Renal cortical epithelial cell (primary cell): ENCODE measurements around the gene TPSD1. TPM values are rescaled to one million over a fixed set of nuclear protein-coding genes. Genes with fewer than 3 reads are reported as not detected.
"Not testable (repeated sequence)": the region's sequence is repeated elsewhere in the genome, so short reads cannot be mapped to it uniquely, and the experiment has no call there.

Source experiments
- DNase-seq: peaks from one replicate; pipeline ENCODE4 v3.0.0-alpha.2; 2011; ENCODE audit warnings: low read depth
- total RNA-seq: library from RNA; depleted of rRNA; stranded (reverse); fragments of >200 nt; gene quantifications from 2 replicates; pipeline ENCODE4 v1.2.3, GENCODE V29; 2014

Gene TPSD1
- total RNA-seq, 1 donor from 2014 or later, result not detected

DNA sequence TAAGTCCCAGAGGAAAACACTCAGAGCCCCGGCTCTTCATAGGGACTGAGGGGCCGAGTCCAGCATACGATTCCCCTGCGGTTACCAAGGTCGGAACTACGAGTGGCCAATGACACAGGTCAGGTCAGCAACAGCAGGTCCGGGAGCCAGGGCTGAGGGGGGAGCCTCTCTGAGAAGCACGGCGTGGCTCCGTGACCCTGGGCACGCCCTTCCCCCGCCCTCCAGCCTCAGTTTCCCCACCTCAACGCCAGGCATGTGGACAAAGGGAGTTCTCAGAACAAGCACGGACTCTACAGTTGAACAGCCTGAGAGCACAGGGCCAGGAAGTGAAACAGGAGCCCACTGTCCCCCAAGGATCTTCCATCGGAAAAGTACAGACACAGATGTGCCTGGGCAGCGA lies 25.6 kb downstream of the TPSD1 start:
- no peak for DNase-seq

DNA sequence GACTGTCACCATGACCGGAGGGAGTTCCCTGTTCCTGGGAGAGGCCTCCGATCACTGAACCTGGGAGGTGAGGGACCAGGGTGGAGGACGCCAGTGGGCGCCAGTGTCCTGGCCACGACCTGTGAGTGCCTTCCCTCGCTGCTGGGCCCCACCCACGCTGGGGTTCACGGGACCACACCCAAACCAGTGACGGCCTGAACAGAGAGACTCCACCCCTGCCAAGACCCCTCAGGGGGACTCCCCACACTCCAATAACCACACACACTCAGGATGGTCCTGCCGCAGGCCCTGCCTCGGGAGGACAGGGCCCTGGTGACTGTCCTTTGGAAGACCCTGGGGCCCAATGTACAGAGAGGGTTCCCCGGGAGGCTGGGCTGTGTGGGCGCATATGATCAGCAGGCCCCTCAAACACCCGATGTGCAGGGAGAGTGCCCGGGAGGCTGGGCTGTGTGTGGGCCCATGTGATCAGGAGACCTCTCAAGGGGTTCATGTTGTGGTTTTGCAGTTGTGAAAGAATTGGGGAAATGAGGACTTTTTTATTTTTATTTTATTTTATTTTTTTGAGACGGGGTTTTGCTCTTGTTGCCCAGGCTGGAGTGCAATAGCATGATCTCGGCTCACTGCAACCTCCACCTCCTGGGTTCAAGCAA lies 26.6 kb downstream of the TPSD1 start:
- DNase-seq, result no peak

DNA sequence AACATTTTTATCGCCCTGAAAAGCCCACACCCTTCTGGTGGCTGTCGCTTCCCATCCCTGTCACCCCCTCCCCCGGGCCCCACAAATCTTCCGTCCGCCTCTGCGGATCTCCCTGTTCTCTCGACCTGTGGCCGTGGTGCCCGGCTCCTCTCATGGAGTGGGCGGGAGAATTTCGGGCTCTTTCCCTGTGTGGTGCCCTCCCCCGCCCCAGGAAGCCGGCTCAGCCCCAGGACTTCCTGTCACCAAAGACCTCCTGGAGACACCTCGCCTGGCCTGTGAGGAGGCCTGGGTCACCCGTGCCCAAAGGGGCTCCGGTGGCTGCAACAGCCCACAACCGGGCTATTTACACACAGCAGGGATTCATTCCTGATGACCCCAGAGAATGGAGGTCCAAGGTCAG lies 27.4 kb downstream of the TPSD1 start:
- DNase-seq, result no peak

DNA sequence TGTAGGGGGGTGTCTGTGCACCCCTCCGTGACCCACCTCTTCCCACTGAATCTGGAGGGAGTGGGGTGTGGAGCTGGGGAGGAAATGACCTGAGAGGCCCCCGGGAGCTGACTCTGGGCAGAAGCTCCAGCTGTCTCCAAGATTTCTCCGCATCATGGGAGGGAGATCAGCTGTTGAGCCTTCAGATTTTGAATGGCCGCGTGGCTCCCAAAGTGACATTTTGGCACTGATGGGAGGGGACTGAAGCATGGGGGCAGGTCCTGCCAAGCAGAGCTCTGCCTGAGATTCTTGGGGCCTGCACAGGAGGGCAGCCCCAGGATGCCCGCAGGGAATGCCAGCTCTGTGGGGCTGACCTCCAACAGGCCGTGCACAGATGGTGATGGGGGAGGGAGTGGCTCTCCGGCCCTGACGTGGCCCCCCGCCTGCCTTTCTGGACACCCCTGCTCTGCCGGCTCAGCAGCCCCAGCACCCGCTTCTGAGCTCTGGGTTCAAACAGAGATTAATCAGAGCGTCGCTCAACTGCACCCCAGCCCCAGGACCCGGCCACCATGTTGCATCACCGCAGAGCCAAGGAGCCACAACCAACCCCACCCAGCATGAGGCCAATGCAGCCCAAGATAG lies 28.2 kb downstream of the TPSD1 start:
- no peak for DNase-seq

DNA sequence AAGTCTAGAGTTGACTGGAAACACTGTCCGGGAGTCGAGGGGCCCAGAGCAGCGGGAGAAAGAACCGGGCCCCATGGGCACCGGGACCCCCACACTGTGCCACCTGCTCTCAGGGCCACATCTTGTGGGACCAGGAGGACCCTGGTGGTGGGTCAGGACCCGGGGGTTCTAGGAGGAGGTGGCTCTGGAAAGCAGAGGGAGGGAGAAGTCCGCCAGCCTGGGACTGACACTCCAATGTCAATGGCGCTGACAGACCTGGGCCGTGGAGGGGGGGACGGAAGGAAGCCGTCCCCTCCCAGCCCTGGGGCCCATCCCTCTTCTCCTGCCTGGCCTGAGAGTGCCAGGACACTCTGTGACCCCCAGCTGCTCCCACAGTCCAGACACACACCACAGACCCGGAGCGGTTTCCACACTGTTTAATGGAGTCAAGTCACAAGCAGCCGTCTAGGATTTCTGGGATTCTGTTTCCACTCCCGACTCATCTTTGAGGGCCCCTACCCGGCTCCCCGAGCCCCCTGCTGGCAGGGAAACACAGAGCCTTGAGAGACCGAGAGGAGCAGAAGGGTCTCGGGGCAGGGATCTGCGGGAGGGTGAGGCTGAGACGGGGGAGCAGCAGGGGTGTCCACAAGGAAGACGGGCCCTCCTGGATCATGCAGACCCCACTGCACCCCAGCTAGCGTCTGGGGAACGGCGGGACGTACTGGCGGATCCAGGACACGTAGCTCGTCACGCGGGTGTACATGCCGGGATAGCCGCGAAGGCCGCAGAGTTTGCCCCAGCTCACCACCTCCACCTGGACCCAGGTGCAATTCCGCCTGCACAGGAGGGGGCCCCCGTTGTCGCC lies 30.0 kb downstream of the TPSD1 start:
- DNase-seq, result no peak

DNA sequence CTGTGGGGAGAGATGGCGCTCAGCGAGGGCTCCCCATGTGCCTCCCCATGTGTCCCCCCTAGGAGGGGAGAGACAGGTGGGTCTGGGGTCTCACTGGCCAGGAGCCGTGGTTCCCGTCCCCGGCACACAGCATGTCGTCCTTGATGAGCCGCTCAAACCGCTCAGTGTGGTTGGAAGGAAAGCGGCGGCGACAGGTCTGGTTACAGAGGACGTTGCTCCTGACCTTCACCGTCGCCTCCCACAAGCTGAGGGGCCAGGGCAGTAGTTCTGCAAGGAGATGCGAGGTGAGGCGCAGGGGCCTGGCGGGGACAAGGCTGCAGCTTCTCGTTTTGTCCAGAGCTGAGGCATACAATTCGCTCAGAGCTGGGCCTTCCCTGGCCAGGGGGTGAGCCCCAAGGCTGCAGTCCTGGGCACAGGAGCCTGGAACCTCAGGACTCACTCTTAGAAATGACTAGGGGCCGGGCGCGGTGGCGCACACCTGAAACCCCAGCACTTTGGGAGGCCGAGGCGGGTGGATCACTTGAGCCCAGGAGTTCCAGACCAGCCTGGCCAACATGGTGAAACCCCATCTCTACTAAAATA lies 30.7 kb downstream of the TPSD1 start:
- no peak for DNase-seq

DNA sequence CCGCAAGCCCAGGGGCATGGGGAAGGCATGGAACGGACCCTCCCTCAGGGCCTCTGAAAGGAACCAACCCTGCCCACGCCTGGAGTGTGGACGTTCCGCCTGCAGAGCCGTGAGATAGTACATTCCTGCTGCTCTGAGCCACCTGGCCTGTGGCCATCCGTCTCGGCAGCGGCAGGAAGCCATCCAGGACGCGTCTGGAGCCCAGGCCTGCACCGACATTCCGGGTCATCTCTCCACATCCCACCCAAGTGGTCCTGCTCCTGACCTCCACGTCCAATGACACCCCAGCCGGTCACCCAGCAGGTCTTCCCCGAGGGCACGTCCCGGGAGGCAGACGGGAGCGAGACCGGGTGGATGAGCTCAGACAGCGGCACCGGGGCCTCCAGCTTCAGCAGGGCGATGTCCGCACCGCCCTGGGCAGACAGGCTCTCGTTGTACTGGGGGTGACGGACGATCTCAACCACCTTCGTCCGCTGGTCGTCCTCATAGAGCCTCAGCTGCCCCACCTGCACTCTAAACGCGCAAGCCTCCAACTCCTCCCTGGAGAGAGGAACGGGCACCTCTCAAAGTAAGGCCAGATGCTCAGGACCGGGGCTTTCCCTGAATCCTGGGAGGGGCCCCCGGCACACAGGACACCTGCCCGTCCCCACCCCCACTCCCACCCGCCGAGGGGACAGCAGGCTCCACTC lies 32.3 kb downstream of the TPSD1 start:
- DNase-seq, result no peak

DNA sequence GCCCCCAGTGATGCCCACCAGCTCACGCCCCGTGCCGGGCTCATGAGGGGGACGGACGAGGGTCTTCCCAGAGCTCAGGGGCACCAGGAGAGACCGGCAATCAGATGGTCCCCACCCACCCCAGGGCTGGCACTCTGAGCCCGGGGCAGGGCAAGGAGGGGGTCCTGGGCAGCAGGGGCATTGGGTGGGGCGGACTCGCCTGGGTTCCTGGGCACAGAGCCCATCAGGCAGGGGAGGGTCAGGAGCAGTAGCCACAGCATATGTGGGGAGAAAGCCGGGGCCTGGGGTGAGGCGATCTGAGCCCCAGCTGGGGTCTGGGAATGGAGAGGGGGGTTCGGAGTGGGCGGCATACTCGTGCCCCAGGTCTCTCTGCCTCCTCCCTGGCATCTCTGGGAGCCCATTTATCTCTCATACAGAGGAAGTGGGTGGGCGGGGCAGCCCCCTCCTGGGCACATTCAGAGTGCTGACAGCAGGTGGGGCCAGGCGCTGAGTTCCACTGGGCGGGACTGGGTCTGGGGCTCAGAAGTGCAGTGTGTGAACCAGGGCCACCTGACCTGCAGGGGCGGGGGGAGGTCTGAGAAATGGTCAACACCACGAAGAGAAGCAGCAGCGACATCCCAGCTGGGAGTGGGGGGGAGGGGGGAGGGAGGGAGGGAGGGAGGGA lies 33.1 kb downstream of the TPSD1 start:
- no peak for DNase-seq

DNA sequence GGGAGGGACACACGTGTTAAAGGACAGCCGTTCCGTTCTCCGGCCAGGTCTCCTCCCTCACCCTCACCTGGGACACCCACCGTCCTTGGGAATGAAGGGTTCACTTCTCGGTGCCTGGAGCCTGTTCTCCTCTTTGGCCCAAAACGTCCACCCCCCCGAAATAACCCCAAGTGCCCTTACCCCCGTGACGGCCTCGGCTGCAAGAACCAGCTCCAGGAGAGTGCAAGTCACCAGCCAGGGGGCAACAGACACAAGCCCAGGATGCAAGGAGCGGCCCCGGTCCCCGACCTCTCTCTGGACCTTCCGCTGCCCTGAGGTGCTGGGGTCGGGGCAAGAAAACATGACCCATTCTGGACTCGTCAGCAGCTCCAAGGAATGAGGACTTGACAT lies 33.6 kb downstream of the TPSD1 start:
- DNase-seq, result no peak

DNA sequence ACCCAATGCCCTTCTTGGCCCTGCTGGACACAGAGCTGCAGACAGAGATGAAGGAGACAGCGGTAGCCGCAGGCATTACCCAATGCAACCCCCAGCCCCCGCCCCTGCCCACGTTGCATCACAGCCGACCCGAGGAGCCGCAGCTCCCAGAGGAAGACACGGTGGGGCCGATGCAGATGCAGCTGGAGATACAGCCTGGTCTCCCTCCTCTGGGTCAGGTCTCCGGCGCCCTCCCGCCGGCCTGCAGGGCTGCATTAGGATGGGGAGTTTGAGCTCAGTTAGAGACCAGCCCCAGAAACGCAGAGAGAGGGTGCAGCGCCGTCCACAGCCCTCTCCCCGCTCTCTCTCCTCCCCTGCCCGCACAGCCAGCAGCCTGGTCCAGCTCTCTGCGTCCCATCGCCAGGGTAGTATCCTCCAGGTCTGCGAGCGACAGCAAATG lies 34.2 kb downstream of the TPSD1 start:
- DNase-seq, result no peak

DNA sequence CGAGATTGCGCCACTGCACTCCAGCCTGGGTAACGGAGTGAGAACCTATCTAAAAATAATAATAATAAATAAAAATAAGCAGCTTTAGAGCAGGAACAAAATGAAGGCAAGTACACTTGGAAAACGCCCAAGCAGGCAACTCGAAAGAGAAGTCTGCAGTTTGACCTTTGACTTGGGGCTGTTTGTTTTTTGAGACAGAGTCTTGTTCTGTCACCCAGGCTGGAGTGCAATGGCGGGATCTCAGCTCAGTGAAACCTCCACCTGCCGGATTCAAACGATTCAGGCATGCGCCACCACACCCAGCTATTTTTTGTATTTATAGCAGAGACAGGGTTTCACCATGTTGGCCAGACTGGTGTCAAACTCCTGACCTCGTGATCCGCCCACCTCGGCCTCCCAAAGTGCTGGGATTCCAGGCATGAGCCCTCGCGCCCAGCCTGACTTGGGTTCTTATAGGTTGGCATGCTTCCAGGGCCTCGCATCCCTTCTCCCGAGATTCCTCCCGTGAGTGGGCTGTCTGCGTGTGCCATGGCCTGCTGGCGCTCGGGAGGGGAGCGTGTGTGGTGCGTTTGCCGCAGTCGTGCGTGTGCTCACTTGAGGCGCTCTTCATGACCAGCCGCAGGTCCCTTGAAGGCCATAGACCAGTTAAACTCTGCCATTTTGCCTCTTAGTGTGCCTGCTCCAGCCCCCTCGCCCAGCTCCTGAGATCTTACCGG lies 35.1 kb downstream of the TPSD1 start:
- no peak for DNase-seq

DNA sequence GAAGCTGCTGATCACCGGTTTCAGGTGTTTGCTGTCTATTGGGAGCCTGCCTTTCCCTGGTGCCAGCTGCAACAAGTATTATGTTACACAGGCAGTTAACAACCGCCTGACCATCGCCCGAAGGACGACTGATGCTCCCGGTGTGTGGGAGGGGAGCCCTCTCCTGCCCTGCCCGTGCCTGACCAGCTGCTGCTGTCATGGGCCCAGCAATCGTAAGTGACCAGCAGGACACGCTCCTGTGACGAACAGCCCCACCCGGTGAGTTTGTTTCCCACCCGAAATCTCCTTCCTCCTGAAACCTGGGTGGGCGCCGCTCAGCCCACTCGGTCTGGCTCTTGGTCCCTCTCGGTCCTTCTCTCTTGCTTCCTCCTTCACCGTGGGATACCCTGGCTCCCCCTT lies 35.7 kb downstream of the TPSD1 start:
- DNase-seq, result no peak

DNA sequence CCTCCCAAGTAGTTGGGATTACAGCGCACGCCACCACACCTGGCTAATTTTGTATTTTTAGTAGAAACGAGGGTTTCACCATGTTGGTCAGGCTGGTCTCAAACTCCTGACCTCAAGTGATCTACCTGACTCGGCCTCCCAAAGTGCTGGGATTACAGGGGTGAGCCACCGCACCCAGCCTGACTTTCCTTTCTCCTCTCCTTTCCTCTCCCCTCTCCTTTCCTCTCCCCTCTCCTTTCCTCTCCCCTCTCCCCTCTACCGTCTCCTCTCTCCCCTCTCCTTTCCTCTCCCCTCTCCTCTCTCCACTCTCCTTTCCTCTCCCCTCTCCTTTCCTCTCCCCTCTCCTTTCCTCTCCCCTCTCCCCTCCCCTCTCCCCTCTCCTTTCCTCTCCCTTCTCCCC lies 36.3 kb downstream of the TPSD1 start:
- DNase-seq, result not testable (repeated sequence)

DNA sequence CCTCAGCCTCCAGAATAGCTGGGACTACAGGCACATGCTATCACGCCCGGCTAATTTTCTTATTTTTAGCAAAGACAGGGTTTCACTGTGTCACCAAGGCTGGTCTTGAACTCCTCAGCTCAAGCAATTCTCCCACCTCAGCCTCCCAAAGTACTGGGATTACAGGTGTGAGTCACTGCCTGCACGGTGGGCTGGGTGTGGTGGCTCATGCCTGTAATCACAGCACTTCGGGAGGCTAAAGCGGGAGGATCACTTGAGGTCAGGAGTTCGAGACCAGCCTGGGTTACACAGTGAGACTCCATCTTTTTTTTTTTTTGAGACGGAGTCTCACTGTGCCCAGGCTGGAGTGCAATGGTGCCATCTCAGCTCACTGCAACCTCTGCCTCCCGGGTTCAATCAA lies 36.9 kb downstream of the TPSD1 start:
- not testable (repeated sequence) for DNase-seq

DNA sequence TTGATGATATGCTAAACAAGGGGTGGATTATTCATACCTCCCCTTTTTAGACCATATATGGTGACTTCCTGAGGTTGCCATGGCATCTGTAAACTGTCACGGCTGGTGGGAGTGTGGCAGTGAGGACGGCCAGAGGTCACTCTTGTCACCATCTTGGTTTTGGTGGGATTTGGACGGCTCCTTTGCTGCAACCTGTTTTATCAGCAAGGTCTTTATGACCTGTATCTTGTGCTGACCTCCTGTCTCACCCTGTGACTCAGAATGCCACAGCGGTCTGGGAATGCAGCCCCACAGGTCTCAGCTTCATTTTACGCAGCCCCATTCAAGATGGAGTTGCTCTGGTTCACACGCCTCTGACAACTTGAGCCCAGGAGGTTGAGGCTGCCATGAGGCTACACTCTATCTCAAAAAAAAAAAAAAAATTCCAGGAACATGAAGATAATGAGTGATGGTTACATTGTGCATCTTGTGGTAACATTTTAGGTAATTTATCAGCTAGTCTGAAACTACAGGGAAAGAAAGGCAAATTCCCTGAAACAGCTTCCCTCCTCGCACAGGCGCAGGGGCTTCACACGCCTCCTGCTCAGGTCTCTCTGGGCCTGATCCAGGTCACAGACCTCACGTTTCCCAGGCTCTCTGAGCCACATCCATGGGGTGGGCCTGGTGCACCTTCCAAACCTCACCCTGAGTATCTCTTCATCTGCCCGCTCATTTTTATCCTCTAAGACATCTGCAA lies 38.2 kb downstream of the TPSD1 start:
- no peak for DNase-seq

DNA sequence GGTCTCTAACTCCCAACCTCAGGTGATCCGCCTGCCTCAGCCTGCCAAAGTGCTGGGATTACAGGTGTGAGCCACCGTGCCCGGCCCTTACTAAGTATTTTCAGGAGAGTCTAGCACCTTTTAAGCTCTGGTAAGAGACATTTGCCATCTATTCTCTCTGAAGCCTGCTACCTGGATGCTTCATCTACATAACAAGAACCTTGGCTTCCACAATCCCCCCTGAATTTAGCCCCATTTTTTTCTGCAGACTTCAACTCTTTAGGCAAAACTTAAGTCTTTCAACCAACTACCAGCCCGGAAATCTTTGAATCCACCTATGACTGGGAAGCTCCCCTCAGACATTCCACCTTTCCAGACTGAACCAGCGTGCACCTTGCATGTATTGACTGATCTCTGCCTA lies 39.6 kb downstream of the TPSD1 start:
- DNase-seq, result no peak

DNA sequence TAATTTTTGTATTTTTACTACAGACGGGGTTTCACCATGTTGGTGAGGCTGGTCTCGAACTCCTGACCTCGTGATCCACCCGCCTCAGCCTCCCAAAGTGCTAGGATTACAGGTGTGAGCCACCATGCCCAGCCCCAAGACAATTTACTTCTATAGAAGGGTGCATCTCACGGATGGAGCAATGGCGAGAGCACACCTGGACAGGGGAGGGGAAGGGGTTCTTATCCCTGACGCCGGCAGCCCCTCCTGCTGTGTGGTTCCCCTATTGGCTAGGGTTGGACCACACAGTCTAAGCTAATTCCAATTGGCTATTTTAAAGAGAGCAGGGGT lies 40.8 kb downstream of the TPSD1 start:
- not testable (repeated sequence) for DNase-seq

DNA sequence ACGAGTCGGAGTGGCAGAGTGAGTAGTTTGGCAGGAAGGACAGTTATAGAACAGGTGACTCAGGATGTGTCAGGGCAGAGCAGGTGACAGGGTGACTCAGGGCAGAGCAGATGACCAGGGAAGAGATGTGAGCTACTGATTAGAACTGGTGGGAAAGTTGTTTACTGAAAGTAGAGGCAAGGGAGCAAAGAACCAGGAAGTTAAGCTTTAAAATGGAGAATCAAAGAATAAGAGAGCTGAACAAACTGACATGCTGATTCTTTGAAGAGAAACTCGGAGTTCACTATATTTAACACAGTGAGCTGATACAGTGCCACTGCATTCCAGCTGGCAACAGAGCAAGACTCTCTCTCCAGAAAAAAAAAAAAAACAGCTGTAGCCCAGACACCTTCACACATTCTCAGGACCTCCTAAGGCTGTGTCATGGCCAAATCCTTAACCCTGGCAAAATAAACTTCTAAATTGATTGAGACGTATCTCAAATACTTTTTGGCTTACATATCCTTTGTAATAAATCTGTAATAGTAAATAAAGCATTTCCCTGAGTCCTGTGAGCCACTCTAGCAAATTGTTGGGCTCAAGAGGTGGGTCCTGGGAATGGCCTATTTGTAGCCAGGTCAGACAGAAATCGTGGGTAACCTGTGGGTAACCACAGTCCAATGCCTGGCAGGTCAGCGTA lies 41.3 kb downstream of the TPSD1 start:
- DNase-seq, result peak; percentile 91

DNA sequence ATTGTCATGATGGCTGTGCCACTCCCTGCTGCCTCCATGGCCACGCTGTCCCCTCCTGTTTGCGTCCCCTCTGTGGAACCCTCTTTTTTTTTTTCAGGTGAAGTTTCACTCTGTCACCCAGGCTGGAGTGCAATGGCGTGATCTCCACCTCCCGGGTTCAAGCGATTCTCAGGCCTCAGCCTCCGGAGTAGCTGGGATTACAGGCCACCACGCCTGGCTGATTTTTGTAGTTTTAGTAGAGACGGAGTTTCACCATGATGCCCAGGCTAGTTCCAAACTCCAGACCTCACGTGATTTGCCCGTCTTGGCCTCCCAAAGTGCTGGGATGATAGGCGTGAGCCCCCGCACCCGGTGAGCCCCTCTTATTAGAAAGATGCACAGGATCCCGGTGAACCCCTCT lies 42.5 kb downstream of the TPSD1 start:
- no peak for DNase-seq
